Measurements from ENCODE around the gene RAB31.

DNA sequence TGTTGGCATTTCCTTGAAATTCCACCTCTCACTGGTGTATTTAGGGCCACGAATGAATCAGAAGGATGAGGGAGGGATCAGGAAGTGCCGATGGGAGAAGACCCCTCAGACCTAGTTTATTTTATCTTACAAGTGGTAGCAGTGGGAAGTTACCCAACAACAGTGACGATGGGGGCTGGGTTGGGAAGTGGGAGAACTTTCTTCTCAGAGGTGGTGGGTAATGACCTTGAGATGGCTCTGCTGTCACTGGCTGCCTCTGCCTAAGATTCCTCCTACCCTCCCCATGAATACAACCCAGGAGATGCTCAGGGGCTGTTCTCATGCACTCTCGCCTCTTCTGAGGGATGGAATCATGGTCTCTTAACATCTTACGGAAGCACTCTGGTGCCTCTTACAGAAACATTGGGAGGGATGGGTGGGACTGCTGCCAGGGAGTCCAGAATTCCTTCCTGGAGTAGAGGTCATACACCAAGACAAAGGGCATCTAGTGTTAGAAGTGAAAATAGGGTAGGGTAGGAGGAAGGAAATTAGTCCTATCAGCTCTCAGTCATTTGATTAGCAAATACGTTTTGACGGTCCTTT is 119.2 kb downstream of the RAB31 start:
- TF ChIP-seq POLR2A (IDR thresholded peaks at IDR 0.05), result no peak
- TF ChIP-seq, protein P1, sequence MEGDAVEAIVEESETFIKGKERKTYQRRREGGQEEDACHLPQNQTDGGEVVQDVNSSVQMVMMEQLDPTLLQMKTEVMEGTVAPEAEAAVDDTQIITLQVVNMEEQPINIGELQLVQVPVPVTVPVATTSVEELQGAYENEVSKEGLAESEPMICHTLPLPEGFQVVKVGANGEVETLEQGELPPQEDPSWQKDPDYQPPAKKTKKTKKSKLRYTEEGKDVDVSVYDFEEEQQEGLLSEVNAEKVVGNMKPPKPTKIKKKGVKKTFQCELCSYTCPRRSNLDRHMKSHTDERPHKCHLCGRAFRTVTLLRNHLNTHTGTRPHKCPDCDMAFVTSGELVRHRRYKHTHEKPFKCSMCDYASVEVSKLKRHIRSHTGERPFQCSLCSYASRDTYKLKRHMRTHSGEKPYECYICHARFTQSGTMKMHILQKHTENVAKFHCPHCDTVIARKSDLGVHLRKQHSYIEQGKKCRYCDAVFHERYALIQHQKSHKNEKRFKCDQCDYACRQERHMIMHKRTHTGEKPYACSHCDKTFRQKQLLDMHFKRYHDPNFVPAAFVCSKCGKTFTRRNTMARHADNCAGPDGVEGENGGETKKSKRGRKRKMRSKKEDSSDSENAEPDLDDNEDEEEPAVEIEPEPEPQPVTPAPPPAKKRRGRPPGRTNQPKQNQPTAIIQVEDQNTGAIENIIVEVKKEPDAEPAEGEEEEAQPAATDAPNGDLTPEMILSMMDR (IDR thresholded peaks at IDR 0.05), result no peak

All from lower leg skin (tissue), 3 donors.